SK-N-SH (cell line): Measurements from ENCODE around the gene CRACR2A. TPM values are rescaled to one million over a fixed set of nuclear protein-coding genes. Genes with fewer than 3 reads are reported as not detected.

Source experiments
- CTCF ChIA-PET: fragments of 300-600, 350-600 bp; formaldehyde crosslinking; extraction: SDS; loops from one replicate; lab custom pipeline; 2021; lab: Yijun Ruan, JAX
- POLR2A ChIA-PET: fragments of 350-600 bp; sonication (Branson Sonifier 250); formaldehyde crosslinking; extraction: SDS; loops from one replicate; lab custom pipeline; 2020; ENCODE audit warnings: antibody characterized with exemption, inconsistent platforms; lab: Yijun Ruan, JAX
- DNase-seq: peaks from one replicate; pipeline ENCODE4 v3.0.0; 2012
- H2AFZ ChIP-seq: fragments of 200-600 bp; sonication (generic); 2 replicates; pipeline ENCODE4 v1.8.1; 2016; ENCODE audit warnings: antibody characterized with exemption, mild to moderate bottlenecking, low read depth
- H3F3A ChIP-seq: fragments of 200-600 bp; sonication (generic); replicated peaks from 2 replicates; pipeline ENCODE3; 2016; ENCODE audit warnings: antibody characterized with exemption, mild to moderate bottlenecking; ENCODE audit not compliant: insufficient read depth
- H3K27ac ChIP-seq, 2 experiments: fragments of 200-500 bp in 1 of 2; fragments of 200-600 bp in 1 of 2; sonication (Bioruptor generic) in 1 of 2; sonication (generic), shearing (Covaris generic) in 1 of 2; 2 replicates each; pipeline versions ENCODE4 v1.5.1 to v1.6.1; 2014 to 2016; ENCODE audit warnings: low read depth in 2 of 2, inconsistent platforms in 1 of 2, low read length in 1 of 2, mild to moderate bottlenecking in 1 of 2, mixed read lengths in 1 of 2
- H3K27me3 ChIP-seq: fragments of 200-600 bp; sonication (generic), shearing (Covaris generic); 2 replicates; pipeline ENCODE4 v1.6.1; 2016; ENCODE audit warnings: mixed run types; ENCODE audit not compliant: insufficient read depth
- H3K36me3 ChIP-seq, 2 experiments: fragments of 200-500 bp in 1 of 2; fragments of 200-600 bp in 1 of 2; sonication (Bioruptor generic) in 1 of 2; sonication (generic) in 1 of 2; replicated peaks in 1 of 2; 2 replicates each; pipeline versions ENCODE3 to v1.5.1; 2014 to 2016; ENCODE audit warnings: low read length in 1 of 2, mild to moderate bottlenecking in 1 of 2; ENCODE audit not compliant: insufficient read depth in 2 of 2, control insufficient read depth in 1 of 2
- H3K4me1 ChIP-seq, 2 experiments: fragments of 200-500 bp in 1 of 2; fragments of 200-600 bp in 1 of 2; sonication (Bioruptor generic) in 1 of 2; sonication (generic), shearing (Covaris generic) in 1 of 2; 2 replicates each; pipeline versions ENCODE4 v1.5.1 to v1.6.1; 2014 to 2016; ENCODE audit warnings: low read depth in 1 of 2, low read length in 1 of 2, mixed run types in 1 of 2; ENCODE audit not compliant: insufficient read depth in 2 of 2, control insufficient read depth in 1 of 2
- H3K4me2 ChIP-seq: fragments of 200-600 bp; sonication (generic), shearing (Covaris generic); 2 replicates; pipeline ENCODE4 v1.6.1; 2017; ENCODE audit warnings: mixed run types
- H3K4me3 ChIP-seq, 2 experiments: fragments of 200-500 bp in 1 of 2; fragments of 200-600 bp in 1 of 2; sonication (Bioruptor generic) in 1 of 2; sonication (generic), shearing (Covaris generic) in 1 of 2; 2 replicates each; pipeline versions ENCODE4 v1.5.1 to v1.8.1; 2014 to 2016; ENCODE audit warnings: low read depth in 2 of 2, inconsistent platforms in 1 of 2, low read length in 1 of 2, mild to moderate bottlenecking in 1 of 2, mixed read lengths in 1 of 2, moderate library complexity in 1 of 2
- H3K79me2 ChIP-seq: fragments of 200-600 bp; sonication (generic); 2 replicates; pipeline ENCODE4 v1.8.1; 2017; ENCODE audit warnings: mild to moderate bottlenecking; ENCODE audit not compliant: insufficient read depth
- H3K9ac ChIP-seq: fragments of 200-600 bp; sonication (generic); 2 replicates; pipeline ENCODE4 v1.6.1; 2017; ENCODE audit warnings: mixed run types
- H3K9me2 ChIP-seq: fragments of 200-600 bp; sonication (generic); 2 replicates; pipeline ENCODE4 v1.6.1; 2017; ENCODE audit warnings: mixed run types
- H3K9me3 ChIP-seq: fragments of 200-600 bp; sonication (generic); 2 replicates; pipeline ENCODE4 v1.6.1; 2017; ENCODE audit warnings: mixed run types, mild to moderate bottlenecking, moderate library complexity
- H4K20me1 ChIP-seq: fragments of 200-600 bp; sonication (generic); 2 replicates; pipeline ENCODE4 v1.6.1; 2017; ENCODE audit warnings: mild to moderate bottlenecking, mixed run types; ENCODE audit not compliant: insufficient read depth
- FOSL2 ChIP-seq: IDR thresholded peaks from 2 replicates; pipeline ENCODE4 v1.4.0; 2012; ENCODE audit warnings: low read depth, mild to moderate bottlenecking, moderate library complexity, borderline replicate concordance
- FOXJ3 ChIP-seq: sonication (generic); formaldehyde crosslinking; IDR thresholded peaks from 2 replicates; pipeline ENCODE4 v1.5.1; 2020; ENCODE audit warnings: mild to moderate bottlenecking, missing genetic modification reagents
- FOXM1 ChIP-seq: IDR thresholded peaks from 2 replicates; pipeline ENCODE4 v1.4.0; 2012; ENCODE audit warnings: low read depth, mild to moderate bottlenecking
- GATA2 ChIP-seq: sonication (generic); formaldehyde crosslinking; IDR thresholded peaks from 2 replicates; pipeline ENCODE4 v1.5.0; 2020; ENCODE audit warnings: mild to moderate bottlenecking, missing genetic modification reagents
- IRF3 ChIP-seq: fragments of 150-350 bp; IDR thresholded peaks from 2 replicates; pipeline ENCODE4 v1.6.1; 2016; ENCODE audit warnings: mild to moderate bottlenecking, low read depth, low read length
- JUND ChIP-seq: IDR thresholded peaks from 2 replicates; pipeline ENCODE4 v1.4.0; 2012
- MXI1 ChIP-seq: IDR thresholded peaks from 2 replicates; pipeline ENCODE4 v1.6.1; 2012; ENCODE audit warnings: mild to moderate bottlenecking, low read depth, low read length, improper control_type of control experiment
- NRF1 ChIP-seq: IDR thresholded peaks from 2 replicates; pipeline ENCODE4 v1.6.1; 2012; ENCODE audit warnings: low read depth, mild to moderate bottlenecking, low read length
- RAD21 ChIP-seq: IDR thresholded peaks from 2 replicates; pipeline ENCODE4 v1.6.1; 2012; ENCODE audit warnings: mild to moderate bottlenecking, low read length
- REST ChIP-seq: IDR thresholded peaks from 2 replicates; pipeline ENCODE4 v1.6.1; 2012; ENCODE audit warnings: mild to moderate bottlenecking, low read depth, low read length, moderate library complexity
- RFX5 ChIP-seq: IDR thresholded peaks from 2 replicates; pipeline ENCODE4 v1.6.1; 2012; ENCODE audit warnings: mild to moderate bottlenecking, improper control_type of control experiment, low read length
- RXRA ChIP-seq: IDR thresholded peaks from 2 replicates; pipeline ENCODE4 v1.4.0; 2012; ENCODE audit warnings: low read depth, mild to moderate bottlenecking, borderline replicate concordance
- TAF1 ChIP-seq: IDR thresholded peaks from 2 replicates; pipeline ENCODE4 v1.6.1; 2012; ENCODE audit warnings: low read depth, mild to moderate bottlenecking, low read length, moderate library complexity, borderline replicate concordance
- TEAD4 ChIP-seq: IDR thresholded peaks from 2 replicates; pipeline ENCODE4 v1.4.0; 2012; ENCODE audit warnings: mild to moderate bottlenecking, borderline replicate concordance; ENCODE audit not compliant: insufficient read depth
- USF1 ChIP-seq: IDR thresholded peaks from 2 replicates; pipeline ENCODE4 v1.4.0; 2012; ENCODE audit warnings: low read depth, borderline replicate concordance
- YY1 ChIP-seq: IDR thresholded peaks from 2 replicates; pipeline ENCODE4 v1.4.0; 2012; ENCODE audit warnings: low read depth, mild to moderate bottlenecking
- WGBS: methylation state at CpG from one replicate; pipeline ENCODE4 v1.1.6; 2017; ENCODE audit warnings: low lambda C conversion rate; 5-methylcytosine and 5-hydroxymethylcytosine counted together
- polyA plus RNA-seq, 3 experiments: library from polyadenylated mRNA; depleted of rRNA; stranded (reverse); fragments of >200 nt; gene quantifications; 2 replicates each; pipeline ENCODE4 v1.2.3, GENCODE V29; 2012
- TF ChIP-seq, protein P1 (sequence below): fragments of 150-350 bp; IDR thresholded peaks from 2 replicates; pipeline ENCODE4 v1.6.1; 2017; ENCODE audit warnings: antibody characterized with exemption, low read length, low read depth, borderline replicate concordance
- TF ChIP-seq, protein P2 (sequence below): IDR thresholded peaks from 2 replicates; pipeline ENCODE4; 2012

CRACR2A gene
- polyA plus RNA-seq, 1 of the 3 experiments (the other 2 are of a cell fraction): 0.12 TPM

DNA sequence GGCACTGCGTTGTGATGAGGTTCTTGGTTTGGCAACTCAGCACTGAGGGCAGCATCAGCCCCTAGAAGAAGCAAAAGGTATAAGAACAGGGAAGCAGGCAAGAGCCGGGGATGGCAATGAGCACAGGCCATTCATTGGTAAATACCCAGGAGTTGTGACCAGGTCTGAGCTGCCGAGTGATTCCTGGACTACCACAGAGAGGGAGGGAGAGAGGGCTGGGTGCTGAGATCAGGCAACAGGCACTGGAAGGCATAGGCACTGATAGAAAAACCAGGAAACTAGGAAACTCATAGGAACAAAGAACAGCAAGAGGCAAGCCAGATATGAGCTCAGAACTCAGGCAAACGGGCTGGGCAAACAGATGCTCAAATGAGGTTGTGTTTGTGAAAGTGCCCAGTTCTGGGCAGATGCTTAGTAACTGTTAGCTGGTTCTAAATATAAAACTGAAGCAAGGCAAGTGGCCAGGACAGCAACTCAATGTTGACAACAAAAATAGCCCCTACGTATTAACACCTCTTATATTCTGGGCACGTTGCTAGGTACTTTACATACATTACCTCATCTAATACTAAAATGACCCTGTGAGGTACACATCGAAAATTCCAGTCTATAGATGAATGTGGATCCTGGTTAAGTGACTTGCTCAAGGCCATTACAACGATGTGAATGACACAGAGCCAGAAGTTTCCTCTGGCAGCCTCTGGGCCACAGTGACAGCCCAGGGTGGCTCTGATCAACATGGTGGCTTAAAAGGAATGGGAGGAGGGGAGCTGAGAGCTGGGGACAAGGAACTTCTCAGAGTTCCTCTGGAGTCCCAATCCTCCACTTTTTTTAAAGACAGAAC, 140.8 kb downstream of the CRACR2A start:
- 47% methylated on average over 8 of the region's 8 CpGs for WGBS
- POLR2A ChIA-PET: interaction anchor here (0.7 kb wide), 1 partner anchor 13 kb away, joined by 3 read pairs; no protein-coding TSS in a partner anchor

GRCh38 chr12:3607821-3608220, 145.1 kb downstream of the CRACR2A start:
- no peak for DNase-seq
- Histone ChIP-seq H4K20me1 (no peaks in the 10 kb centered on the region), H3K9me3 (no peaks in the 10 kb centered on the region), H3K27me3 (peaks cover 21% of the 10 kb centered on the region), H3K4me3 (no peak overlapping the region), H3K79me2 (no peaks in the 10 kb centered on the region), H3F3A (no peaks in the 10 kb centered on the region), H3K9ac (no peak overlapping the region), H3K4me2 (no peak overlapping the region), H3K9me2 (no peaks in the 10 kb centered on the region), H3K36me3 (no peaks in the 10 kb centered on the region), H2AFZ (no peak overlapping the region), H3K4me1 (peaks cover 0 to 28% of the 10 kb centered on the region in 2 experiments; a peak in 2 of 4 replicates), H3K27ac (no peak overlapping the region)
- ChIA-PET POLR2A (no interaction called here), CTCF (interaction anchor here (4.6 kb wide), 1 partner anchor 308 kb away, joined by 19 read pairs; no protein-coding TSS in a partner anchor)
- 59% methylated on average over 3 of the region's 4 CpGs for WGBS
- TF ChIP-seq, protein P1, sequence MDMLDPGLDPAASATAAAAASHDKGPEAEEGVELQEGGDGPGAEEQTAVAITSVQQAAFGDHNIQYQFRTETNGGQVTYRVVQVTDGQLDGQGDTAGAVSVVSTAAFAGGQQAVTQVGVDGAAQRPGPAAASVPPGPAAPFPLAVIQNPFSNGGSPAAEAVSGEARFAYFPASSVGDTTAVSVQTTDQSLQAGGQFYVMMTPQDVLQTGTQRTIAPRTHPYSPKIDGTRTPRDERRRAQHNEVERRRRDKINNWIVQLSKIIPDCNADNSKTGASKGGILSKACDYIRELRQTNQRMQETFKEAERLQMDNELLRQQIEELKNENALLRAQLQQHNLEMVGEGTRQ: no peak
- TF ChIP-seq GATA2 (CRISPR knock-in tag) (no peak), RAD21 (no peak), MXI1 (no peak), YY1 (no peak), TAF1 (no peak), JUND (no peak), REST (no peak), TEAD4 (no peak), FOXJ3 (no peak), NRF1 (no peak), RXRA (no peak)
- TF ChIP-seq, protein P2, sequence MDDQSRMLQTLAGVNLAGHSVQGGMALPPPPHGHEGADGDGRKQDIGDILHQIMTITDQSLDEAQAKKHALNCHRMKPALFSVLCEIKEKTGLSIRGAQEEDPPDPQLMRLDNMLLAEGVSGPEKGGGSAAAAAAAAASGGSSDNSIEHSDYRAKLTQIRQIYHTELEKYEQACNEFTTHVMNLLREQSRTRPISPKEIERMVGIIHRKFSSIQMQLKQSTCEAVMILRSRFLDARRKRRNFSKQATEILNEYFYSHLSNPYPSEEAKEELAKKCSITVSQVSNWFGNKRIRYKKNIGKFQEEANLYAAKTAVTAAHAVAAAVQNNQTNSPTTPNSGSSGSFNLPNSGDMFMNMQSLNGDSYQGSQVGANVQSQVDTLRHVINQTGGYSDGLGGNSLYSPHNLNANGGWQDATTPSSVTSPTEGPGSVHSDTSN: no peak

More for the DNA sequence above, 140.8 kb downstream of the CRACR2A start:
- no peak for DNase-seq
- Histone ChIP-seq H4K20me1 (no peaks in the 10 kb centered on the region), H3K4me3 (no peak overlapping the region), H3K4me2 (no peak overlapping the region), H3F3A (no peaks in the 10 kb centered on the region), H3K36me3 (no peaks in the 10 kb centered on the region), H3K9me3 (no peaks in the 10 kb centered on the region), H2AFZ (no peak overlapping the region), H3K27me3 (no peaks in the 10 kb centered on the region), H3K27ac (no peak overlapping the region), H3K4me1 (no peaks in the 10 kb centered on the region; a peak in 1 of 4 replicates), H3K9me2 (no peaks in the 10 kb centered on the region), H3K79me2 (no peaks in the 10 kb centered on the region), H3K9ac (no peak overlapping the region)
- no peak for TF ChIP-seq IRF3
- no peak for TF ChIP-seq FOXM1
- no peak for TF ChIP-seq FOSL2
- TF ChIP-seq RFX5: no peak
- TF ChIP-seq USF1: no peak
- CTCF ChIA-PET: interaction anchor here (1.1 to 1.3 kb wide), 2 partner anchors 10 to 313 kb away, joined by 3 to 4 read pairs; no protein-coding TSS in a partner anchor
